GM18505 (cell line): ENCODE data around the gene TPST2.

Source experiments
- ATAC-seq: cut with Tn5 transposase; IDR thresholded peaks from one replicate; pipeline ENCODE4 v1.9.1; 2021; ENCODE audit not compliant: unreplicated experiment
- POLR2A ChIP-seq: IDR thresholded peaks from 4 replicates; pipeline ENCODE4 v1.6.1; 2011; ENCODE audit warnings: borderline replicate concordance; ENCODE audit not compliant: insufficient read depth, insufficient read length; ENCODE audit errors: extremely low read depth

The TPST2 gene

DNA sequence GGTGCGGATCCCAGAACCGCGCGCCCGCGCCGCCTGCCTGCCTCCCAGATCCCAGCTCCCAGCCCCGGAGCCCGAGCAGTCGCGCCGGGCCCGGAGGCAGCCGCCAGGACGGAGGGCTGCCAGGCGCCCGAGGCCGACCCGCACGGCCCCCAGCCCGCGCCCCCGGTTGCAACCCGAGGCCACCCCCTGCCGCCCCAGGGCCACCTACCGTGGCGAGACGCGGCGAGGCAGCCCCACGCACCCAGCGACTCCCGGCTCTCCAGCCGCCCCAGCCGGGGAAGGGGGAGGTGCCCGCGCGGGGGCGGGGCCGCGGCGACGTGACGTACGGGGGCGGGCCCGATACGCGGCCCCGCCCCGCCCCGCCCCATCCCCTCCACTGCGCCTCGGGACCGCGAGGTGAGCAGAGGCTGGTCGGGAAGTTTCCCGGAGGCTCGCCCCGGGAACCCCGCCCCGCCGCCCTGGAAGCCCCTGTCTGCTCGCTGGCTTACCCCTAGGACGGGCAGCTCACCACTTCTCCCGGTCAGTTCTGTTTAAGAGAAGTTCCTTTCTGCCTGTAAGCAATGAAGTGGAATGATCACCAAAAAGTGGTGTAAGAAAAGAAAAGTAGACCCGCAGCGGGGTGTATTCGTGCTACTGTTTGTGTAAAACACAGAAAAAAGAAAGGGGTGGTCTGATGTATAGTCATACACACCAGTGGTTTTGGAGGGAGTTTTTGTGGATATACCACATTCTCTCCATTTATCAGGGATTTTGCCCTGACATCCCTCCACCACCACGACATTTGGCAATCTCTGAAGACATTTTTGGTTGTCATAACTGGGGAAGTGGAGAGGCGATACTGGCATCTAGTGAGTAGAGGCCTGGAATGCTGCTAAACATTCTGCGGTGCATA is at the start of gene TPST2:
Gene TPST2, minus strand, starts transcription at position 288 of the 892 bp plus-strand sequence. CDS start 48,502 bp downstream, outside the sequence.
- ATAC-seq: peak; percentile 67
- TF ChIP-seq POLR2A: peak; percentile 93

DNA sequence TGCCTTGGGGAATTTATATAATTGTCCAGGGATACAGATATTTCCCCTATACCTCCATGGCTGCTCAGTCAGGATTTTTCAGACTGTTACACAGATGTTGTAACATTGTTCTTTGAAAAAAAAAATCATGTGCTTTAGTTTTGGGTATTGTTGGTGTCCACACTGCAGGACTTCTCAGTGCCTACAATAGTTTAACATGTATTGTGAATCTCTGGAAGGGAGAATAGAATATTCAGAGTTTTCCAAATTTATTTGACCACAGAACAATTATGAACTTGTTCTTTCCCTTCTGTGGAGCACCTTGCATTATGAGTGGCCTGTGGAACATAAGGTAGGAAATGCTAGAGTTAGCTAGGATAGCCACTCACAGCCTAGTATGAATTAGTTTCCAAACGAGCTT is 46.4 kb upstream of the TPST2 start:
- no peak for ATAC-seq
- TF ChIP-seq POLR2A: no peak

DNA sequence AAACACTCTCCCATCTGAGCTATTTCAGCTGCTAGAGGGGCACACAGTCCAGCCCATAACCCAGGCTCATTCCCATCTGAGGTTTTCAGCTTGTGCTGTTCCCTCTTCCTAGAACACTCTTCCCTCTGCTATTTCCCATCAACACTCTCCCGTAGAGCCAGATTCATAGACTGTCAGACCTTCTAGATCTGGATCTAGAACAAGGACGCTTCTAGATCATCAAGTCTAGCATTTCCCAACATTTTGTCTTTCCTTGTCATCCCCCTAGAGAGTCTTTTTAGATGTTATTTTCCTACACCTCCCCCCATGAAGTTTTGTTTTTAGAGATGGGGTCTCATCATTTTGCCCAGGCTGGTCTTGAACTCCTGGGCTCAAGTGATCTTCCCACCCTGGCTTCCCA is 45.2 kb upstream of the TPST2 start:
- TF ChIP-seq POLR2A: no peak
- no peak for ATAC-seq

DNA sequence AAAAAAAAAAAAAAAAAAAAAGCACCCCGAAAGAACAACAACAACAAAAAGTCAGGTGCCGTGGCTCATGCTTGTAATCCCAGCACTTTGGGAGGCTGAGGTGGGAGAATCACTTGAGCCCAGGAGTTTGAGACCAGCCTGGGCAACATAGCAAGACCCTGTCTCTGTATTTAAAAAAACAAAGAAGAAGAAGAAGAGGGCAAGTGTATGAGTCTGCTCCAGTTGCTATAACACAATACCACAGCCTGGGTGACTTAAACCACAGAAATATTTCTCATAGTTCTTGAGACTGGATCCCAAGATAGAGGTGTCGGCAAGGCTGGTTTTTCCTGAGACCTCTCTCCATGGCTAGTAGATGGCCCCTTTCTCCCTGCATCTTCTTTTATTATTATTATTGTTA is 44.3 kb upstream of the TPST2 start:
- no peak for ATAC-seq

DNA sequence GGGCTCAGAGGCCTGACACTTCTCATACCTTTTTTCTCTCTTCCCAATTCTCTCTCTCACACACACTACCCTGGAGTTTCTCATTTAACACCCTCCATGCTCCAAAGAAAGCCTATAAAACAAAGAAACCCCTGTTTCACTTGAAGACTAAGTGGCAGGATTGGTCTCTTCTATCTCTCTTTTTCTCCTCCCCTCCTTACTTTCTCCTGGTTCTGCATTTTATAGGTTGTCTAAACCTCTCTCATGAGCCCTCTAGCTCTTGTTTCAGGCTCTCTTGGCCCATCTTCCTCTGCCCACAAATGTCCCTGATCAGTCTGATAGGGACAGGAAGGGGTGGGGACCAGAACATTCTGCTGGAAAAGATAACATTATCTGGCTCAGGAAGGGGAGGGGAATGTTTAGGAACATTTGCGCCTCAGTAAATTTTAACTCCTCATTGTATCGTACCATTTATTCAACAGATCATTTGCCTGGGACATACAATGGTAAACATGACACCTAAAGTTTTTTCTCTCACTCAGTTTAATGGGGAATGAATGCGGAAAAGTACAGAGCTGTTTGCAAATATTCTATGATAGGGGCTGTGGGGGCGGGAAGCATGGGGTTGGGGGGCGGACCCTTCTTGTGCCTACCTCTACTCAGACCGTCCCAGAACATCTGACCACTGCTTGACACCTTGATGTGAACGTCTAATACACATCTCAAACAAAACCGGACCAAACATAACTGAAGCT is 42.7 kb upstream of the TPST2 start:
- no peak for TF ChIP-seq POLR2A
- no peak for ATAC-seq

More for the DNA sequence above, 44.3 kb upstream of the TPST2 start:
- no peak for TF ChIP-seq POLR2A

DNA sequence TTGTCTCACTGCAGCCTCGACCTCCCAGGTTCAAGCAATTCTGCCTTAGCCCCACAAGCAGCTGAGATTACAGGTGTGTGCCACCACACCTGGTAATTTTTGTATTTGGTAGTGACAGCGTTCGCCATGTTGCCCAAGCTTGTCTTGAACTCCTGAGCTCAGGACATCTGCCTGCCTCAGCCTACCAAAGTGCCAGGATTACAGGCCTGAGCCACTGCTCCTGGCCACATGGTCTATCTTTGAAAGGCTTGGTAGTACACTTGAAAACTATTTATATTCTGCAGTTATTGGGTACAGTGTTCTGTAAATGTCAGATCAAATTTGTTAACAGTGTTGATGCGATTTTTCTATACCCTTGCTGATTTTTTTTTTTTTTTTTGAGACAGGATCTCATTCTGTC is 41.4 kb upstream of the TPST2 start:
- no peak for ATAC-seq

DNA sequence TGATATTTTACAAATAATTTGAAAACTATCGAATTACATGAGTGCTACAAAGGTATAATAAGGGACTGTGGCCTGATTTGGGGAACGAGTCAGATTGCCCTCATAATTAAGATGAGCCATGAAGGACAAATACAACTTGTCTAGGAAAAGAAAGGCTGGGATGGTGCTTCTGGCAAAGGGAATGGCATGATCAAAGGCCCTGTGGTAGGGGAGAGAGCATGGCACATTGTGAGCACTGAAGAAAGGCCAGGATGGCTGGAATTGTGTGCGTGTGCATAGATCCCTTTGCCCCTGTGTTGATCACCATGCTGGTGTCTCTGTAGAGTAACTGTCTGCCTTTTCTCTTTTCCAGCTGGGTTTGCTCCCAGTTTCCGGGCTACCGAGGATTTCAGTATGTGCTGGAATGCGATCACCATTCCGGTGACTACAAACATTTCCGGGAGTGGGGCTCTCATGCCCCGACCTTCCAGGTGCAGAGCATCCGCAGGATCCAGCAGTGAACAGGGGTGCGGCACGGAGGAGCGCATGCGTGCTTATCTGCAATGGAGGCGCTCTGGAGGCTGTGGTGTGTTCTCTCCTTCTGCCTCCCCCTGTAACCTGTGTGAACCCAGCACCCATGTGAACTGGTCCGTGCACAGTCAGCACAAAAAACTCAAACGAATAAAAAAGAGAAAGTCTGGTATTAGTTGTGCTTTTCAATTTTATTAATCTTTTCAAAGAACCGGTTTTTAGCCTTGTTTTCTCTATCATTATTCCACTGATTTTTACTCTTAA is 40.2 kb upstream of the TPST2 start:
- no peak for ATAC-seq
- no peak for TF ChIP-seq POLR2A

More for the DNA sequence above, 41.4 kb upstream of the TPST2 start:
- TF ChIP-seq POLR2A: no peak

DNA sequence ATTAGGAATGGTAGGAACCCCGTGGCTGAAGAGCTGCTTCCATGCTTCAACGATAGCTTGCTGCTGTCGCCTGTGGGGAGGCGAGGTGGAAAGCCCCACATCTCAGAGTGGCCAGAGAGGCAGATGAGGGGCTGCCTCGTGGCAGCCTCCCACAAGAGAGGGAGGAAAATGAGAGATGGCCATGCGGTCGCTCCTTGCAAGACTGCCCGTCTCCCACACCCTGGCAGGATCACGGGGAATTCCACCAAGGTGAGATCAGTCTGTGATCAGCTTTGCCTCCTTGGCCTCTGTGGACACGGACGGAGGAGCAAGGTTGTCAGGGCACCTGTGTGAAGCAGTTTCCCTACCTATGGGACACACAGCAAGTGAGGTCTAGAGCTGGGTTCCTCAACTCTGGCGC is 34.9 kb upstream of the TPST2 start:
- no peak for ATAC-seq
- TF ChIP-seq POLR2A: no peak

DNA sequence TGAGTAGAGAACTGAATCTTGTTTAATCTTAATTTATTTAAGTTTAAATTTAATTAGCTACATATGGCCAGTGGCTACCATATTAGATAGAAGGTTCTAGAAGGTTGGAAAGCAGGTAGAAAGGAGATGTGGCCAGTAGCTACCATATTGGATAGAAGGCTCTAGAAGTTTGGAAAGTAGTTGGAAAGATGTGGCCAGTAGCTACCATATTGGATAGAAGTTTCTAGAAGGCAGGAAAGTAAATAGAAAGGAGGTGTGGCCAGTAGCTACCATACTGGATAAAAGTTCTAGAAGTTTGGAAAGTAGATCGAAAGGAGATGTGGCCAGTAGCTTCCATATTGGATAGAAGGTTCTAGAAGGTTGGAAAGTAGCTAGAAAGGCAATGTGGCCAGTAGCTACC is 34.1 kb upstream of the TPST2 start:
- no peak for TF ChIP-seq POLR2A
- no peak for ATAC-seq

DNA sequence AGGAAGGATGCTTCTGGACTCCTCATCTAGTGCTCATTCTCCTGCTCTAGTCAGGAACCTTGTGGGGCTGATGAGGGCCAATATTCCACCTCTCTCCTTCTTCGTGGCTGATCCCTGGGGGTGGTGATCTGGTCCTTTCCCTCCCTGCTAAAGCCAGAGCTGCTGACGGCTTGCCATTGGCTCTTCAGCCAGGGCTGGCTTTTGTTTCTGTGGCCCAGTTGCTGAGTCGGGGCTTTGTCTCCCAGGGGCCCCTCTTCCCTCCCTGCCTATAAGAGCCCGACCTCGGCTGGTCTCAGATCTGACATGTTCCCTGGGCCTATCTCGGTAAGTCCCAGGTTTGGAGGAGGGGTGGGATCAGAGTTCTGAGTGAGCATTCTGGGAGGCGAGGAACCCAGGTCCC is 31.7 kb upstream of the TPST2 start, which contains the start of gene CRYBA4:
Gene CRYBA4, plus strand, starts transcription at position 301 of the 400 bp plus-strand sequence. CDS start 634 bp downstream, outside the sequence.
- TF ChIP-seq POLR2A: no peak
- no peak for ATAC-seq

DNA sequence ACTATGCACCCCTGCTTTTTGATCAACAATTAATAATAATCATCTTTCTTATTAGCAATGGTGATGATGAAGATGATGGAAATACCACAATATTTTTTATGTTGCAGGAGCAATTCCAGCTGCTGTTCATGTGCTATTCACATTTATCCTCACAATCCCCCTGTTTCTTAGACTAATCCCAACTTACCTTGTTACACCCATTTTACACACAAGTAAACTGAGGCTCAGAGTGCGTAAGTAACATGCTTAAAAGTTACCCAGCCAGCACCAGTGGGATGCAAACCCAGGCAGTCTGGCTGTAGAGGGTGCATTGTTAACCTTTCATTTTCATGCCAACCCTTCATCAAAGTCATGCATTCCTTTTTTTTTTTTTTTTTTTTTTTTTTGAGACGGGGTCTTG is 30.3 kb upstream of the TPST2 start:
- no peak for ATAC-seq
- no peak for TF ChIP-seq POLR2A

DNA sequence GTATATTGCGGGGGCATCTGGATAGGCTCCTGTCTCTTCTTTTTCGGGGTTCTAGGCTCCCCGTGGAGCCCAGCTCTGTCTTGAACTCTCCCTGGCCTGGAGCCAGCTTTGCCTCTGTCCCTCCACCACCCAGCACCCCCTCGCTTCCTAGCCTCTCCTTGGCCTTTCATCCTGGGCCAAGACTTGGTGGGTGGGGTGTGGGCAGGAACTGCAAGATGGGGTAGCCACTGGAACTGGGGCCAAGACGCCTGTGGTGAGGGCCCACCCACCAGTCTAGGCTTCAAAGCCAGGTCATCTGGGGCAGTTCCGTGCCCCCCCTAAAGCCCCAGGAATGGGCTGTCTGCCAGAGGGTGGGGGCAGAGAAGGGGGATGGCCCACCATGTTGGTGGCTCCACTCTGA is 29.6 kb upstream of the TPST2 start:
- TF ChIP-seq POLR2A: no peak

DNA sequence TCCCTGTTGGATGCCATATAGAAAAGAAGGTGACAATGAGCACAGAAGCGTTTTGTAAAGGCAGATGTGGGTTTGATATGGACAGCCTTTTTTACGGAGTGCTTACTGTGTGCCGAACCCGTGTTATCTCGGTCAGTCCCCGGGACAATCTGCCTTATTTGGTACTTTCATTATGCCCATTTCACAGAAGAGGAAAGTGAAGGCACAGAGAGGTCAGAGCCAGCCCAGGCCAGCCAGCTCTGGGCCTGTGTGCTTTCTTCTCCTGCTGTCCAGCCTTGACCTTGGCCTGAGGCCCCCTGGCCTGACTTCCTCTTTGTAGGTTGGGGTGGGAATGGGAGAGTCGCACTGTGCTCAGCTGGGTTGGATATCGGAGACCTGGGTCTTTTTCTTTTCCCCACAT is 28.5 kb upstream of the TPST2 start:
- ATAC-seq: no peak
- no peak for TF ChIP-seq POLR2A

More for the DNA sequence above, 29.6 kb upstream of the TPST2 start:
- ATAC-seq: no peak
